ENCODE results near the gene KCNIP2. TPM values are rescaled to one million over a fixed set of nuclear protein-coding genes. Genes with fewer than 3 reads are reported as not detected.

The KCNIP2 gene
- total RNA-seq, 1 donor from 2014 or later, result 2.9 TPM

- no peak for DNase-seq (ENCODE audit: low read depth)
- peak overlapping the region; percentile 52 for H3K4me3 ChIP-seq (ENCODE audit: low read depth, low read length)
- TF ChIP-seq, protein P1, sequence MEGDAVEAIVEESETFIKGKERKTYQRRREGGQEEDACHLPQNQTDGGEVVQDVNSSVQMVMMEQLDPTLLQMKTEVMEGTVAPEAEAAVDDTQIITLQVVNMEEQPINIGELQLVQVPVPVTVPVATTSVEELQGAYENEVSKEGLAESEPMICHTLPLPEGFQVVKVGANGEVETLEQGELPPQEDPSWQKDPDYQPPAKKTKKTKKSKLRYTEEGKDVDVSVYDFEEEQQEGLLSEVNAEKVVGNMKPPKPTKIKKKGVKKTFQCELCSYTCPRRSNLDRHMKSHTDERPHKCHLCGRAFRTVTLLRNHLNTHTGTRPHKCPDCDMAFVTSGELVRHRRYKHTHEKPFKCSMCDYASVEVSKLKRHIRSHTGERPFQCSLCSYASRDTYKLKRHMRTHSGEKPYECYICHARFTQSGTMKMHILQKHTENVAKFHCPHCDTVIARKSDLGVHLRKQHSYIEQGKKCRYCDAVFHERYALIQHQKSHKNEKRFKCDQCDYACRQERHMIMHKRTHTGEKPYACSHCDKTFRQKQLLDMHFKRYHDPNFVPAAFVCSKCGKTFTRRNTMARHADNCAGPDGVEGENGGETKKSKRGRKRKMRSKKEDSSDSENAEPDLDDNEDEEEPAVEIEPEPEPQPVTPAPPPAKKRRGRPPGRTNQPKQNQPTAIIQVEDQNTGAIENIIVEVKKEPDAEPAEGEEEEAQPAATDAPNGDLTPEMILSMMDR (conservative IDR thresholded peaks at IDR 0.05; ENCODE audit: low read depth, low read length), result peak; percentile 97
Observed at GRCh38 chr10:101840741-101841453, 2.7 kb downstream of the KCNIP2 start.

GRCh38 chr10:101840102-101840684, 3.4 kb downstream of the KCNIP2 start:
- DNase-seq (ENCODE audit: low read depth), result no peak
- TF ChIP-seq, protein P1 (conservative IDR thresholded peaks at IDR 0.05; ENCODE audit: low read depth, low read length), result no peak
- peak overlapping the region; percentile 52 for H3K4me3 ChIP-seq (ENCODE audit: low read depth, low read length)

GRCh38 chr10:101839416-101840063, 4.1 kb downstream of the KCNIP2 start:
- no peak for DNase-seq (ENCODE audit: low read depth)
- TF ChIP-seq, protein P1 (conservative IDR thresholded peaks at IDR 0.05; ENCODE audit: low read depth, low read length), result no peak
- H3K4me3 ChIP-seq (ENCODE audit: low read depth, low read length), result peak overlapping the region; percentile 52

DNA sequence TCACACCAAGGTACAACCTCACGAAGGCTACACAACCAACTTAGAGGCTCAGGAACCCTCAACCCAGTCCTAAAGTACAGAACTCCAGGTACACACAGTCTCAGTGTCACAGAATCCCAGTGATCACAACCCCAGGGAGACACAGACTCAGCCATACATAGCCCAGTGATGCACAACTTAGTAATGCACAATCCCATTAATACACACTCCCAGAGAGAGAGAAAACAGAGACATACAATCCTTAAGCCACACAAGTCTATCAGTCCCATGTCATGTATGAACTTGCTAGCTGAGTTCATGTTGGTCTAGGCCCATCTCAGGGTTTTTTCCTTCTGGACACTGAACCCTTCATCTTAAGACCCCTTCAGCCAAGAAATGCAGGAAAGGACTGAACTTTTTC, 4.6 kb downstream of the KCNIP2 start:
- TF ChIP-seq, protein P1 (conservative IDR thresholded peaks at IDR 0.05; ENCODE audit: low read depth, low read length), result no peak
- no peak for DNase-seq (ENCODE audit: low read depth)
- no peak overlapping the region for H3K4me3 ChIP-seq (ENCODE audit: low read depth, low read length)

- DNase-seq (ENCODE audit: low read depth), result no peak
- H3K4me3 ChIP-seq (ENCODE audit: low read depth, low read length), result no peak overlapping the region
- TF ChIP-seq, protein P1 (conservative IDR thresholded peaks at IDR 0.05; ENCODE audit: low read depth, low read length), result no peak
Observed at GRCh38 chr10:101838416-101838970, 5.1 kb downstream of the KCNIP2 start.

GRCh38 chr10:101837748-101838147, 5.9 kb downstream of the KCNIP2 start:
- no peak overlapping the region for H3K4me3 ChIP-seq (ENCODE audit: low read depth, low read length)
- no peak for DNase-seq (ENCODE audit: low read depth)
- TF ChIP-seq, protein P1 (conservative IDR thresholded peaks at IDR 0.05; ENCODE audit: low read depth, low read length), result no peak

All from epithelial cell of proximal tubule (primary cell).